Psoas muscle (tissue), 8 donors: Measurements from ENCODE around the gene COX19. TPM values are rescaled to one million over a fixed set of nuclear protein-coding genes. Genes with fewer than 3 reads are reported as not detected.

Experiments
- ATAC-seq, 4 donors: fragments of 200-7000 bp; cut with Tn5 transposase; one replicate each; pipeline ENCODE4 v1.9.1; 2020; ENCODE audit warnings: moderate library complexity in 3 of 4, mild to moderate bottlenecking in 2 of 4
- DNase-seq, 2 donors: peaks; one replicate each; pipeline ENCODE4 v3.0.0-alpha.2; 2020
- H3K27ac ChIP-seq: fragments of 200-600 bp; one replicate; pipeline ENCODE4 v1.8.0; 2022
- H3K27me3 ChIP-seq, 3 donors: fragments of 200-600 bp in 1 of 3; one replicate each; pipeline versions ENCODE4 v1.6.1 to v1.8.0; 2013 to 2022; ENCODE audit warnings: low read length in 2 of 3, mild to moderate bottlenecking in 2 of 3, moderate library complexity in 1 of 3; ENCODE audit not compliant: insufficient read depth in 3 of 3
- H3K36me3 ChIP-seq, 2 donors: fragments of 200-600 bp in 1 of 2; one replicate each; pipeline versions ENCODE4 v1.6.1 to v1.8.0; 2013 to 2022; ENCODE audit warnings: low read depth in 1 of 2, mild to moderate bottlenecking in 1 of 2, moderate library complexity in 1 of 2; ENCODE audit not compliant: insufficient read depth in 1 of 2
- H3K4me1 ChIP-seq: fragments of 200-600 bp; one replicate; pipeline ENCODE4 v1.8.0; 2022
- H3K4me3 ChIP-seq: fragments of 200-600 bp; one replicate; pipeline ENCODE4 v1.8.0; 2022; ENCODE audit warnings: mild to moderate bottlenecking
- H3K9me3 ChIP-seq: fragments of 200-600 bp; one replicate; pipeline ENCODE4 v1.8.0; 2022
- CTCF ChIP-seq: fragments of 200-600 bp; IDR thresholded peaks from one replicate; pipeline ENCODE4 v1.8.0; 2022; ENCODE audit warnings: antibody characterized with exemption
- WGBS, 3 donors: extraction: QIAGEN DNeasy Blood & Tissue Kit; methylation state at CpG; one replicate each; pipeline versions ENCODE4 v1.1.6 to v1.1.7; 2013; 5-methylcytosine and 5-hydroxymethylcytosine counted together
- intact Hi-C, 2 donors: fragments of 100-400 bp; cut with DNase I; formaldehyde crosslinking; loops; one replicate each; pipeline versions ENCODE4 v1.11.0 to v1.14.2; 2022
- polyA plus RNA-seq, 3 donors: library from polyadenylated mRNA; stranded (reverse); fragments of 200-250 nt; gene quantifications; one replicate each; pipeline ENCODE4 v1.2.3, GENCODE V29; 2013
- total RNA-seq, 4 donors: library from RNA; stranded (reverse); fragmentation: NEBNext Ultra II Directional in 2 of 4; extraction: Animal tissue kit (Norgen Biotek cat#: 25700) in 2 of 4; gene quantifications; one replicate each; pipeline versions ENCODE4 v1.2.1 to v1.2.4, GENCODE V29; 2021 to 2023
- donor health status: healthy with polysubstance abuse.
- donor health status: DM: no; HTN: no; CAD: no; lungs with moderate emphysema.
- donor health status: Bipolar disorder and iron deficiency.
- donor health status: healthy.
- donor health status: DM: yes; HTN: yes; CAD: no.
- donor health status: DM: no; HTN: no; CAD: no.
- donor health status: DM: no; HTN: no; CAD: no.
- donor health status: DM: yes; HTN: yes; CAD: no.

The COX19 gene
- total and polyA plus RNA-seq, 7 donors, result 4.5 to 12.2 (median 7.5) TPM

DNA sequence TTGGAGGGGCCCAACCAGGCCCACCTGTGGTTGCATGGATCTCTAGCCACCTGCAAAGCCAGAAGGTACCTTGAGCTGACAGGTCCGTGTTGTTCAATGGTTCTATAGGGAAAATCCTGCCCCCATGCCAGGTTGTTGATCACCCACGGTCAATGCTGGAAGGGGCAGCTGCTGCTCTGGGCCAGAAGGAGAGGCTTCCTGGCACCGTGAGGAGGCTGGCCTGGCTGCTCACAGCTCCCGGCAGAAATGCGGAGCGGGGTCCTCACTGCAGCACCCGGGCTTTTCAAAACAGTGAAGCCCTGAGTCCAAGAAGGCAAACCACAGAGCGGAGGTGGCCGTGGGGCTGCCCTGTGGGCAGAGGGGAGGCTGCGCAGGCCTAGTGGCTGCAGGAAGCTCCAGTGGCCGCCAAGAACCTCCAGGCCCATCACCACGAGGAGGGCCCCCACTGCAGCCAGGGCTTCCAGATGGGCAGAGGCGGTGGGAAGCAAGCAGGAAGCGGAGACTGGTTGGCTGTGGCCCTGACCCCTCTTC lies 44.0 kb upstream of the COX19 start:
- no peak for ATAC-seq
- H3K9me3 ChIP-seq, result no peaks in the 10 kb centered on the region
- no peak for TF ChIP-seq CTCF
- DNase-seq, result peak; percentile 2 to 39
- 75 to 84% (median 80%) methylated on average over 14 of the region's 14 CpGs for WGBS, 3 donors
- peaks cover 18% of the 10 kb centered on the region for H3K4me1 ChIP-seq
- intact Hi-C loops, result no loop called here
- H3K36me3 ChIP-seq, result no peaks in the 10 kb centered on the region
- H3K27me3 ChIP-seq, result no peaks in the 10 kb centered on the region
- no peak overlapping the region for H3K27ac ChIP-seq
- no peak overlapping the region for H3K4me3 ChIP-seq

DNA sequence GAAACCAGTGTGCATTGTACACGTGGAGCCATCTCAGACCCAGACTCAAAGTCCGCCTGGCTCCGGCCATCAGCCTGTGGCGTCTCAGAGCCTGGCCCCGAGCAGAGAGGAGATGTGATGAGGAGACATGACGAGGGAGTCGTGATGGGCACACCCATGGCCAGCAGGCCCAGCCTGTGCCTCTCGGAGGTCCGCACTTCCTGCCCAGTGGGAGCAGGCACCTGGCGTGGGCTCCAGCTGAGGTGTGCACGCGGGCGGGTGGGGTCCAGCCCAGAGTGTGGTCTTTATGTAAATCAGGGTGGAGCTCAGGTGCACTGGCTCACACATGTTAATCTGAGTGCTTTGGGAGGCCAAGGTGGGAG lies 43.0 kb upstream of the COX19 start:
- Histone ChIP-seq H3K4me3 (no peak overlapping the region), H3K27ac (no peak overlapping the region), H3K9me3 (no peaks in the 10 kb centered on the region), H3K27me3 (no peaks in the 10 kb centered on the region), H3K36me3 (no peaks in the 10 kb centered on the region), H3K4me1 (peaks cover 11% of the 10 kb centered on the region)
- WGBS, 3 donors, result 90 to 93% (median 92%) methylated on average over 13 of the region's 13 CpGs
- DNase-seq (peak; percentile 13 to 35), ATAC-seq (no peak)
- intact Hi-C loops, result no loop called here
- no peak for TF ChIP-seq CTCF

GRCh38 chr7:1017586-1018333 lies 42.4 kb upstream of the COX19 start:
- H3K36me3 ChIP-seq, result no peaks in the 10 kb centered on the region

GRCh38 chr7:1016577-1017531 lies 41.5 kb upstream of the COX19 start:
- H3K9me3 ChIP-seq, result no peaks in the 10 kb centered on the region
- ATAC-seq (no peak), DNase-seq (peak; percentile 8 to 36)
- H3K4me1 ChIP-seq, result peaks cover 11% of the 10 kb centered on the region
- no peaks in the 10 kb centered on the region for H3K36me3 ChIP-seq
- no peak for TF ChIP-seq CTCF
- 92 to 98% (median 95%) methylated on average over 39 to 51 of the region's 51 CpGs for WGBS, 3 donors
- intact Hi-C loops, result no loop called here
- no peak overlapping the region for H3K4me3 ChIP-seq
- no peaks in the 10 kb centered on the region for H3K27me3 ChIP-seq
- no peak overlapping the region for H3K27ac ChIP-seq

More at GRCh38 chr7:1017586-1018333, 42.4 kb upstream of the COX19 start:
- Histone ChIP-seq H3K27ac (no peak overlapping the region), H3K27me3 (no peaks in the 10 kb centered on the region), H3K4me1 (peaks cover 11% of the 10 kb centered on the region), H3K4me3 (no peak overlapping the region), H3K9me3 (no peaks in the 10 kb centered on the region)
- intact Hi-C loops, result no loop called here
- DNase-seq (peak; percentile 13 to 32), ATAC-seq (no peak)
- WGBS, 3 donors, result 94 to 95% (median 94%) methylated on average over 34 of the region's 34 CpGs
- TF ChIP-seq CTCF, result no peak
